CD14-positive monocyte (primary cell): Measurements from ENCODE around the gene PUS1. TPM values are rescaled to one million over a fixed set of nuclear protein-coding genes. Genes with fewer than 3 reads are reported as not detected.

ENCODE experiments used
- DNase-seq, 3 donors: peaks; one replicate each; pipeline ENCODE4 v3.0.0-alpha.2; 2011 to 2022
- H2AFZ ChIP-seq: 2 replicates; pipeline ENCODE4 v1.6.0; 2012; ENCODE audit warnings: mild to moderate bottlenecking, low read depth, low read length, inconsistent platforms; ENCODE audit not compliant: insufficient read depth, poor library complexity, severe bottlenecking
- H3K27ac ChIP-seq, 2 donors: 1 replicate in 1 of 2; 2 replicates in 1 of 2; pipeline ENCODE4 v1.5.1; 2012 to 2013; ENCODE audit warnings: low read length in 2 of 2, control low read depth in 1 of 2, inconsistent platforms in 1 of 2, low read depth in 1 of 2, mild to moderate bottlenecking in 1 of 2
- H3K27me3 ChIP-seq, 2 donors: one replicate each; pipeline versions ENCODE4 v1.6.0 to v1.6.1; 2011 to 2013; ENCODE audit warnings: low read length in 2 of 2; ENCODE audit not compliant: control insufficient read depth in 2 of 2, insufficient read depth in 2 of 2
- H3K36me3 ChIP-seq, 2 donors: replicated peaks in 1 of 2; 1 replicate in 1 of 2; 2 replicates in 1 of 2; pipeline versions ENCODE4 v1.5.1 to v1.6.1; 2012 to 2013; ENCODE audit warnings: low read length in 2 of 2, control low read depth in 1 of 2, inconsistent platforms in 1 of 2, mild to moderate bottlenecking in 1 of 2; ENCODE audit not compliant: insufficient read depth in 2 of 2, control insufficient read depth in 1 of 2
- H3K4me1 ChIP-seq, 2 donors: 1 replicate in 1 of 2; 2 replicates in 1 of 2; pipeline versions ENCODE4 v1.5.1 to v1.6.1; 2012 to 2013; ENCODE audit warnings: low read length in 2 of 2, control low read depth in 1 of 2, inconsistent platforms in 1 of 2, mild to moderate bottlenecking in 1 of 2, moderate library complexity in 1 of 2; ENCODE audit not compliant: insufficient read depth in 2 of 2, control insufficient read depth in 1 of 2
- H3K4me2 ChIP-seq: replicated peaks from 2 replicates; pipeline ENCODE3; 2012; ENCODE audit warnings: low read length, moderate library complexity, mild to moderate bottlenecking; ENCODE audit not compliant: poor library complexity, severe bottlenecking; ENCODE audit errors: extremely low read depth
- H3K4me3 ChIP-seq, 3 experiments: fragments of 200-600 bp in 1 of 3; sonication (generic) in 1 of 3; replicated peaks in 1 of 3; 1 replicate in 2 of 3; 2 replicates in 1 of 3; pipeline ENCODE4 v1.5.1; 2011 to 2013; ENCODE audit warnings: low read length in 3 of 3, mild to moderate bottlenecking in 3 of 3, control low read depth in 2 of 3, low read depth in 2 of 3, inconsistent platforms in 1 of 3, moderate library complexity in 1 of 3
- H3K79me2 ChIP-seq: 2 replicates; pipeline ENCODE4 v1.6.0; 2012; ENCODE audit warnings: mild to moderate bottlenecking, control low read depth, inconsistent platforms, low read length, moderate library complexity; ENCODE audit not compliant: insufficient read depth
- H3K9ac ChIP-seq: 2 replicates; pipeline ENCODE4 v1.6.0; 2017; ENCODE audit warnings: low read length, mild to moderate bottlenecking; ENCODE audit not compliant: insufficient read depth, poor library complexity, severe bottlenecking
- H3K9me3 ChIP-seq, 2 donors: replicated peaks in 1 of 2; 1 replicate in 1 of 2; 2 replicates in 1 of 2; pipeline versions ENCODE4 v1.5.1 to v1.6.1; 2012 to 2013; ENCODE audit warnings: low read length in 2 of 2, control low read depth in 1 of 2; ENCODE audit not compliant: control insufficient read depth in 1 of 2, insufficient read depth in 1 of 2
- H4K20me1 ChIP-seq: 2 replicates; pipeline ENCODE4 v1.6.0; 2012; ENCODE audit warnings: mild to moderate bottlenecking, low read length, control low read depth, moderate library complexity; ENCODE audit not compliant: insufficient read depth
- H3K27ac Mint-ChIP-seq, 7 donors: one replicate each; pipeline ENCODE4 v1.8.0; 2020; ENCODE audit warnings: mild to moderate bottlenecking in 7 of 7, mixed read lengths in 7 of 7, moderate library complexity in 6 of 7, inconsistent platforms in 2 of 7
- H3K27me3 Mint-ChIP-seq, 3 donors: one replicate each; pipeline ENCODE4 v1.8.0; 2021 to 2022; ENCODE audit warnings: low read depth in 3 of 3, mild to moderate bottlenecking in 3 of 3, mixed read lengths in 3 of 3, moderate library complexity in 3 of 3, inconsistent platforms in 1 of 3
- H3K36me3 Mint-ChIP-seq, 2 donors: one replicate each; pipeline ENCODE4 v1.8.0; 2020; ENCODE audit warnings: mixed read lengths in 2 of 2, inconsistent platforms in 1 of 2, mild to moderate bottlenecking in 1 of 2
- H3K4me1 Mint-ChIP-seq: one replicate; pipeline ENCODE4 v1.8.0; 2020; ENCODE audit warnings: mild to moderate bottlenecking, mixed read lengths
- H3K4me3 Mint-ChIP-seq, 2 donors: one replicate each; pipeline ENCODE4 v1.8.0; 2020; ENCODE audit warnings: mild to moderate bottlenecking in 2 of 2, mixed read lengths in 2 of 2, moderate library complexity in 1 of 2
- H3K9me3 Mint-ChIP-seq, 7 donors: one replicate each; pipeline ENCODE4 v1.8.0; 2020 to 2022; ENCODE audit warnings: mixed read lengths in 7 of 7, mild to moderate bottlenecking in 6 of 7, moderate library complexity in 6 of 7, inconsistent platforms in 2 of 7
- CTCF ChIP-seq: fragments of 200-600 bp; IDR thresholded peaks from one replicate; pipeline ENCODE4 v1.8.0; 2022; ENCODE audit warnings: antibody characterized with exemption, mild to moderate bottlenecking
- WGBS: methylation state at CpG from one replicate; pipeline ENCODE4 v1.1.5; 2013; ENCODE audit warnings: missing lambda C conversion rate; ENCODE audit not compliant: insufficient coverage; 5-methylcytosine and 5-hydroxymethylcytosine counted together
- intact Hi-C, 2 donors: fragments of 100-400 bp; cut with micrococcal nuclease; formaldehyde crosslinking; loops; one replicate each; pipeline versions ENCODE4 v1.15.0 to v1.15.1; 2023
- polyA plus RNA-seq, 3 donors: library from polyadenylated mRNA; depleted of rRNA in 1 of 3; unstranded in 2 of 3; stranded (reverse) in 1 of 3; fragments of 300-500 nt in 2 of 3; fragments of >200 nt in 1 of 3; fragmentation: Illumina TruSeq in 2 of 3; gene quantifications; 1 replicate in 2 of 3; 2 replicates in 1 of 3; pipeline ENCODE4 v1.2.3, GENCODE V29; 2012 to 2021

The PUS1 gene
- polyA plus RNA-seq, 3 donors: 5.1 to 30.9 (median 6.9) TPM

- peak overlapping the region; percentile 99 for H3K4me2 ChIP-seq
- intact Hi-C loops: loop anchor here (2.0 kb wide), 2 partner anchors 31 to 33 kb away; partner anchors contain the start of gene ULK1 (in 1 of the 2)
- H3K27me3 ChIP-seq: no peaks in the 10 kb centered on the region
- WGBS: 30% methylated on average over 22 of the region's 33 CpGs
- Mint-ChIP-seq H3K4me1 (peaks cover 32% of the 10 kb centered on the region), H3K27ac (peak overlapping the region; percentile 78 to 92 (median 85)), H3K9me3 (no peaks in the 10 kb centered on the region), H3K36me3 (peaks cover 17 to 20% of the 10 kb centered on the region in 2 donors), H3K4me3 (peak overlapping the region; percentile 89 to 93), H3K27me3 (peaks cover 0 to 9% (median 4%) of the 10 kb centered on the region in 3 donors)
- peak overlapping the region; percentile 57 to 96 (median 63) for H3K4me3 ChIP-seq
- peaks cover 20% of the 10 kb centered on the region for H3K79me2 ChIP-seq
- H4K20me1 ChIP-seq: peaks cover 2% of the 10 kb centered on the region
- peak overlapping the region; percentile 93 for H2AFZ ChIP-seq
- H3K36me3 ChIP-seq: peaks cover 16 to 17% of the 10 kb centered on the region in 2 donors
- peaks cover 28 to 29% of the 10 kb centered on the region in 2 donors for H3K4me1 ChIP-seq
- no peak for DNase-seq
- TF ChIP-seq CTCF: no peak
- peak overlapping the region; percentile 78 for H3K9ac ChIP-seq
- peak overlapping the region; percentile 12 to 74 for H3K27ac ChIP-seq
- H3K9me3 ChIP-seq: no peaks in the 10 kb centered on the region
Measured at GRCh38 chr12:131928080-131928710, 881 bp upstream of the PUS1 start.

GRCh38 chr12:131929581-131930456, 743 bp downstream of the PUS1 start:
- no peak for DNase-seq
- Mint-ChIP-seq H3K27me3 (peaks cover 0 to 6% (median 4%) of the 10 kb centered on the region in 3 donors), H3K9me3 (no peaks in the 10 kb centered on the region), H3K36me3 (peaks cover 32 to 35% of the 10 kb centered on the region in 2 donors), H3K27ac (peak overlapping the region; percentile 84 to 95 (median 90)), H3K4me1 (peaks cover 20% of the 10 kb centered on the region), H3K4me3 (peak overlapping the region; percentile 89 to 92)
- H3K4me3 ChIP-seq: peak overlapping the region; percentile 73 to 96 (median 82)
- H3K4me2 ChIP-seq: peak overlapping the region; percentile 99
- TF ChIP-seq CTCF: no peak
- intact Hi-C loops: loop anchor here (2.0 kb wide), 3 partner anchors 19 to 35 kb away; partner anchors contain the start of genes EP400 (in 2 of the 2) and ULK1 (in 1 of the 2)
- peak overlapping the region; percentile 6 to 89 for H3K27ac ChIP-seq
- peak overlapping the region; percentile 85 for H2AFZ ChIP-seq
- peak overlapping the region; percentile 81 for H3K9ac ChIP-seq
- WGBS: 1% methylated on average over 77 of the region's 87 CpGs
- peaks cover 16 to 19% of the 10 kb centered on the region in 2 donors for H3K4me1 ChIP-seq
- no peaks in the 10 kb centered on the region for H3K9me3 ChIP-seq
- H3K36me3 ChIP-seq: peaks cover 30 to 31% of the 10 kb centered on the region in 2 donors
- H3K79me2 ChIP-seq: peaks cover 20% of the 10 kb centered on the region
- no peaks in the 10 kb centered on the region for H4K20me1 ChIP-seq
- no peaks in the 10 kb centered on the region for H3K27me3 ChIP-seq
